Measurements from ENCODE around the gene ROR1.
"Not testable (repeated sequence)": the region's sequence is repeated elsewhere in the genome, so short reads cannot be mapped to it uniquely, and the experiment has no call there.

Gene ROR1

GRCh38 chr1:63777286-63777685 lies 3.5 kb downstream of the ROR1 start:
- no peak for TF ChIP-seq ZNF274 (IDR thresholded peaks at IDR 0.05; ENCODE audit: low read depth, low read length)
- no peak overlapping the region for H3K4me3 ChIP-seq (ENCODE audit: low read length)

GRCh38 chr1:63777965-63778880 lies 4.4 kb downstream of the ROR1 start:
- H3K4me3 ChIP-seq (ENCODE audit: low read length): no peak overlapping the region
- no peak for TF ChIP-seq ZNF274 (IDR thresholded peaks at IDR 0.05; ENCODE audit: low read depth, low read length)

- H3K4me3 ChIP-seq (ENCODE audit: low read length): no peak overlapping the region
- no peak for TF ChIP-seq ZNF274 (IDR thresholded peaks at IDR 0.05; ENCODE audit: low read depth, low read length)
Observed at GRCh38 chr1:63779338-63780211, 5.8 kb downstream of the ROR1 start.

DNA sequence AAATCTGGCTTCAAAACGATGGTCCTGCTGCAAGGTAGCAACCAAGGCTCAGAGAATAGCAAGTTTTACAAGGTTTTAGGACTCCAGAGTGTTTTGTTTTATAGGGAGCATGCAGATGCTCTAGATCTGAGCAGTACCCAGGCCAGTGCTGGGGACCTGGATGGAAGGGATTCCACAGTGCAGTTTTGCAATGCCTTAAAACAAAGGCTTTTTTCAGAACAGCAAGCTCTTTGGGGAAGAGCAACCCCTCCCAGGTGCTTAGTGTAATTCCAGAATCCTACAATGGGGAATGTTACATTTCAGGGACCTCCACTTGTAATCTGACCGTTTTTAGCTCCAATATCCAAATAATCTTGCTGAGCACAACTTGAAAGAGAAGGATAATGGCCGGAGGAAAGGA lies 6.7 kb downstream of the ROR1 start:
- no peak for TF ChIP-seq ZNF274 (IDR thresholded peaks at IDR 0.05; ENCODE audit: low read depth, low read length)
- H3K4me3 ChIP-seq (ENCODE audit: low read length): no peak overlapping the region

- H3K4me3 ChIP-seq (ENCODE audit: low read length): no peak overlapping the region
- no peak for TF ChIP-seq ZNF274 (IDR thresholded peaks at IDR 0.05; ENCODE audit: low read depth, low read length)
Observed at GRCh38 chr1:63782982-63783381, 9.2 kb downstream of the ROR1 start.

DNA sequence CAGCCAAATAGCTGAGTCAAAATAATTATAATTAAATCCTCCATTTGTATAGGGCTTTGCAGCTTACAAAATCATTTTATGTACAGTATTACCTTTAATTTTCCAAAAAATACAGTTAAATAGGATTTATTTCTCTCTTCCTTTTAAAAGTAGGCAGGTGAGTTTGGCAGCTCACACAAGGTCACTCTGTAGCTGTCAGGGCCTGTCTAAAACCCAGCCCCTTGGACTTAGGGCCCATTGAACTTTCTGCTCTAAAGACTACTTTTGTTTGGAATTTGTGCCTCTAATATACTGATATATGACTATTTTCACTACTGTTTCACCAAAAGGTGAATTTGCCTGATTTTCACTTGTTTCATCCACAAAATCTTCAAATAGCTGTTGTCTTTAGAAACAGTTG lies 10.3 kb downstream of the ROR1 start:
- no peak for TF ChIP-seq ZNF274 (IDR thresholded peaks at IDR 0.05; ENCODE audit: low read depth, low read length)
- no peak overlapping the region for H3K4me3 ChIP-seq (ENCODE audit: low read length)

GRCh38 chr1:63784489-63785390 lies 10.9 kb downstream of the ROR1 start:
- no peak overlapping the region for H3K4me3 ChIP-seq (ENCODE audit: low read length)
- no peak for TF ChIP-seq ZNF274 (IDR thresholded peaks at IDR 0.05; ENCODE audit: low read depth, low read length)

GRCh38 chr1:63787270-63787669 lies 13.5 kb downstream of the ROR1 start:
- not testable (repeated sequence) for H3K4me3 ChIP-seq (ENCODE audit: low read length)

GRCh38 chr1:63787875-63788274 lies 14.1 kb downstream of the ROR1 start:
- no peak overlapping the region for H3K4me3 ChIP-seq (ENCODE audit: low read length)
- no peak for TF ChIP-seq ZNF274 (IDR thresholded peaks at IDR 0.05; ENCODE audit: low read depth, low read length)

DNA sequence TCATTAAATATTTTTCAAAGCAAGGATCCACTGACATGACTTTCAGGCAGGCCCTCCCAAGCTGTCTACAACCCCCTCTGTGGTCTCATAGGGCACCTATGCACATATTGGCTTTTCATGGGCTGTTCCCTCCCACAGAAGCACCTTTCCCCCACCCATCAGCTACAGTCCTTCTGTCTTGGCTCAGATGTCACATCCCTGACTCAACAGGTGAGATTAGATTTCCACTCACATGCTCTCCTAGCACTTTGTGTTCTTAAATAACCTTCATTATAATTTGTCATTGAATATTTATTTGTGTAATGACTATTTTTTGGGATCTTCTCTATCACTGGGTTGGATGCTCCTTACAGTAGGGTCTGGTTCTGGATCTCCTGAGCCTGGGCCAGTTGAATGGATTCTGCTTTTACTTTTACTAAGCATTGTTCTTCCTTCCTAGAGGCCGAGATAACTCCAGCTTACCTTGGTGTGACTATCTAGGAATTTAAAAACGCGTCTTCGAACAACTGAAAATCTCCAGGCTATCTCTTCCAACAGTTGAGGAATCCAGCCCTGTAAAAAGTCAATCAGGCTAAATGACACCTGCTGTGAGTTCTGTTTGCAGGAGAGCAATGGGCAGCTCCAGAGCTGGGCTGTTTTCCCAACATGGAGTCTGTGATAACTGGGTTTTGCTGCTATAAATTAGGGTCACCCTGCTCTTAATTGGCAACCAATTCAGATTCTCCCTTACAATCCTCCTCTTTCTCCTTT lies 16.2 kb downstream of the ROR1 start:
- H3K4me3 ChIP-seq (ENCODE audit: low read length): no peak overlapping the region
- no peak for TF ChIP-seq ZNF274 (IDR thresholded peaks at IDR 0.05; ENCODE audit: low read depth, low read length)

GRCh38 chr1:63790989-63791388 lies 17.2 kb downstream of the ROR1 start:
- H3K4me3 ChIP-seq (ENCODE audit: low read length): no peak overlapping the region
- no peak for TF ChIP-seq ZNF274 (IDR thresholded peaks at IDR 0.05; ENCODE audit: low read depth, low read length)

DNA sequence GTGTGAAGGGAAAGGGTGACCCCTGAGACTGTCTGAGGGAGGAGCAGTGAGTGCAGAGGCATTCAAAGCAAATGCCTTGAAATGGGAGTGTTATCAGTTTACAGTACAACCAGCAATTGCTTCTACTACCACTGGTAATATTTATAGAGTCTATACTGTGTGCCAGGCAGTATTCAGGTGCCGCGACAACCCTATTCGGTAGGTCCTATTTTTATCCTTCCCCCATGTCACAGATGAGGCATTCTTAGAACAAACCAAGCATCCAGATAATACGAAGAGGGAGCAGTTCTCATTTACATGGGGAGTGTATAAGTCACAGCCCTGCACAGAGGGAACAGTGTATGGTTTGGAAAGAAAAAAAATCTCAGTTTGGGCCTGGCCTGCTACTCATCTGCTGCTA lies 18.3 kb downstream of the ROR1 start:
- no peak for TF ChIP-seq ZNF274 (IDR thresholded peaks at IDR 0.05; ENCODE audit: low read depth, low read length)
- H3K4me3 ChIP-seq (ENCODE audit: low read length): no peak overlapping the region

DNA sequence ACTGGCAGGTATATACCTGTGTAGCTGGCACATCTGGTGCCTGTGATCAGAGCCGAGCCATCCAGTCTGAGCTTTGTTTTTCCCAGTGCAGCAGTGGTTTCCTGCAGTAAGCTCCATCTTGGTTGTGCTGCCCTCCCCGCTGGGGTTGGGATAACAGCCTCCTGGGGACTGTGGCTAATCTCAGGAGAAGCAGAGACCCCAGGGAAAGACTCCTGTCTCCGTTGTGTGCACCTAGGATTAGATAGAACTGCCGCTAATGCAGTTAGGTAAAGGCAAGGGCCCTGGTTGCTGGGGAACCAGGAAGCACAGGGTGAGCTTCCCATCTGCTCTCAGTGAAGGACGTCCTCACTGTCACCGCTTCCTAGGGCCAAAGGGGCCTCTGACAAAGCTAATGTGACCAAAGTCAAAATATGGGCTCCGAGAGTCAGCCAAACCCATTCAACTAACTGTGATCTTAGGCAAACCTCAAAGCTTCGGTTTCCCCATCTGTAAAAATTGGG lies 20.0 kb downstream of the ROR1 start:
- TF ChIP-seq ZNF274 (IDR thresholded peaks at IDR 0.05; ENCODE audit: low read depth, low read length): no peak
- no peak overlapping the region for H3K4me3 ChIP-seq (ENCODE audit: low read length)
